Chondrocyte (in vitro differentiated cells): ENCODE data around the gene LDB2. TPM values are rescaled to one million over a fixed set of nuclear protein-coding genes. Genes with fewer than 3 reads are reported as not detected.
A peak's percentile ranks its signal among the peaks of the same experiment; 100 is the strongest.

ENCODE experiments used
- DNase-seq: peaks from one replicate; pipeline ENCODE4 v3.0.0; 2021; ENCODE audit warnings: mixed read lengths, low spot score
- H3K27ac Mint-ChIP-seq: one replicate; pipeline ENCODE4 v1.8.0; 2021; ENCODE audit warnings: mild to moderate bottlenecking, moderate library complexity, mixed read lengths; ENCODE audit not compliant: unreplicated experiment
- H3K27me3 Mint-ChIP-seq: 2 replicates; pipeline ENCODE4 v1.8.0; 2021; ENCODE audit warnings: low read depth, mixed read lengths
- H3K36me3 Mint-ChIP-seq: 2 replicates; pipeline ENCODE4 v1.8.0; 2021; ENCODE audit warnings: low read depth, mixed read lengths
- H3K4me1 Mint-ChIP-seq: 2 replicates; pipeline ENCODE4 v1.8.0; 2021; ENCODE audit warnings: low read depth, mild to moderate bottlenecking, mixed read lengths
- H3K4me3 Mint-ChIP-seq: one replicate; pipeline ENCODE4 v1.8.0; 2021; ENCODE audit warnings: mild to moderate bottlenecking, moderate library complexity, mixed read lengths; ENCODE audit not compliant: unreplicated experiment
- H3K9me3 Mint-ChIP-seq: 2 replicates; pipeline ENCODE4 v1.8.0; 2021; ENCODE audit warnings: low read depth, mixed read lengths
- CTCF ChIP-seq: fragments of 200-600 bp; sonication (generic); IDR thresholded peaks from 2 replicates; pipeline ENCODE4 v1.5.0; 2021; ENCODE audit warnings: antibody characterized with exemption, mild to moderate bottlenecking, moderate library complexity
- total RNA-seq: library from RNA; stranded (reverse); gene quantifications from 3 replicates; pipeline ENCODE4 v1.2.1, GENCODE V29; 2021

Gene LDB2
- total RNA-seq, 1 donor from 2014 or later, result 2.0 TPM

GRCh38 chr4:16721613-16722291 is 176.7 kb downstream of the LDB2 start:
- DNase-seq, result no peak
- H3K9me3 Mint-ChIP-seq, result peaks cover 11% of the 10 kb centered on the region
- peaks cover 14% of the 10 kb centered on the region for H3K4me1 Mint-ChIP-seq
- peak overlapping the region; percentile 75 for H3K27ac Mint-ChIP-seq
- no peaks in the 10 kb centered on the region for H3K36me3 Mint-ChIP-seq
- TF ChIP-seq CTCF, result no peak
- H3K27me3 Mint-ChIP-seq, result no peaks in the 10 kb centered on the region
- H3K4me3 Mint-ChIP-seq, result no peak overlapping the region

GRCh38 chr4:16720761-16721160 is 177.7 kb downstream of the LDB2 start:
- H3K9me3 Mint-ChIP-seq, result peaks cover 11% of the 10 kb centered on the region
- no peaks in the 10 kb centered on the region for H3K36me3 Mint-ChIP-seq
- no peaks in the 10 kb centered on the region for H3K27me3 Mint-ChIP-seq
- peaks cover 14% of the 10 kb centered on the region for H3K4me1 Mint-ChIP-seq
- TF ChIP-seq CTCF, result no peak
- no peak overlapping the region for H3K4me3 Mint-ChIP-seq
- no peak for DNase-seq
- no peak overlapping the region for H3K27ac Mint-ChIP-seq

- no peak for TF ChIP-seq CTCF
- H3K4me1 Mint-ChIP-seq, result peaks cover 14% of the 10 kb centered on the region
- no peak for DNase-seq
- H3K27me3 Mint-ChIP-seq, result no peaks in the 10 kb centered on the region
- H3K36me3 Mint-ChIP-seq, result no peaks in the 10 kb centered on the region
- no peak overlapping the region for H3K4me3 Mint-ChIP-seq
- peak overlapping the region; percentile 53 for H3K27ac Mint-ChIP-seq
- H3K9me3 Mint-ChIP-seq, result peaks cover 5% of the 10 kb centered on the region
These were observed 181.0 kb downstream of the LDB2 start for GRCh38 chr4:16717266-16717970.

GRCh38 chr4:16715482-16715881 is 183.0 kb downstream of the LDB2 start:
- no peaks in the 10 kb centered on the region for H3K36me3 Mint-ChIP-seq
- DNase-seq, result no peak
- peaks cover 5% of the 10 kb centered on the region for H3K9me3 Mint-ChIP-seq
- H3K27me3 Mint-ChIP-seq, result no peaks in the 10 kb centered on the region
- H3K4me1 Mint-ChIP-seq, result peaks cover 10% of the 10 kb centered on the region
- H3K27ac Mint-ChIP-seq, result no peak overlapping the region
- H3K4me3 Mint-ChIP-seq, result no peak overlapping the region
- no peak for TF ChIP-seq CTCF

- Mint-ChIP-seq H3K4me3 (no peak overlapping the region), H3K36me3 (no peaks in the 10 kb centered on the region), H3K27ac (no peak overlapping the region), H3K27me3 (no peaks in the 10 kb centered on the region), H3K4me1 (peaks cover 10% of the 10 kb centered on the region), H3K9me3 (peaks cover 5% of the 10 kb centered on the region)
- no peak for TF ChIP-seq CTCF
- no peak for DNase-seq
These were observed 184.3 kb downstream of the LDB2 start for GRCh38 chr4:16714191-16714590.
